ENCODE measurements around the gene LANCL1.

Gene LANCL1

GRCh38 chr2:210389856-210390255, 86.7 kb downstream of the LANCL1 start:
- peak overlapping the region; percentile 70 for H3K27ac ChIP-seq
- TF ChIP-seq, protein P1, sequence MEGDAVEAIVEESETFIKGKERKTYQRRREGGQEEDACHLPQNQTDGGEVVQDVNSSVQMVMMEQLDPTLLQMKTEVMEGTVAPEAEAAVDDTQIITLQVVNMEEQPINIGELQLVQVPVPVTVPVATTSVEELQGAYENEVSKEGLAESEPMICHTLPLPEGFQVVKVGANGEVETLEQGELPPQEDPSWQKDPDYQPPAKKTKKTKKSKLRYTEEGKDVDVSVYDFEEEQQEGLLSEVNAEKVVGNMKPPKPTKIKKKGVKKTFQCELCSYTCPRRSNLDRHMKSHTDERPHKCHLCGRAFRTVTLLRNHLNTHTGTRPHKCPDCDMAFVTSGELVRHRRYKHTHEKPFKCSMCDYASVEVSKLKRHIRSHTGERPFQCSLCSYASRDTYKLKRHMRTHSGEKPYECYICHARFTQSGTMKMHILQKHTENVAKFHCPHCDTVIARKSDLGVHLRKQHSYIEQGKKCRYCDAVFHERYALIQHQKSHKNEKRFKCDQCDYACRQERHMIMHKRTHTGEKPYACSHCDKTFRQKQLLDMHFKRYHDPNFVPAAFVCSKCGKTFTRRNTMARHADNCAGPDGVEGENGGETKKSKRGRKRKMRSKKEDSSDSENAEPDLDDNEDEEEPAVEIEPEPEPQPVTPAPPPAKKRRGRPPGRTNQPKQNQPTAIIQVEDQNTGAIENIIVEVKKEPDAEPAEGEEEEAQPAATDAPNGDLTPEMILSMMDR (conservative IDR thresholded peaks at IDR 0.05): no peak

- H3K27ac ChIP-seq: no peak overlapping the region
- TF ChIP-seq, protein P1 (conservative IDR thresholded peaks at IDR 0.05): no peak
Observed at GRCh38 chr2:210388148-210388547, 88.4 kb downstream of the LANCL1 start.

DNA sequence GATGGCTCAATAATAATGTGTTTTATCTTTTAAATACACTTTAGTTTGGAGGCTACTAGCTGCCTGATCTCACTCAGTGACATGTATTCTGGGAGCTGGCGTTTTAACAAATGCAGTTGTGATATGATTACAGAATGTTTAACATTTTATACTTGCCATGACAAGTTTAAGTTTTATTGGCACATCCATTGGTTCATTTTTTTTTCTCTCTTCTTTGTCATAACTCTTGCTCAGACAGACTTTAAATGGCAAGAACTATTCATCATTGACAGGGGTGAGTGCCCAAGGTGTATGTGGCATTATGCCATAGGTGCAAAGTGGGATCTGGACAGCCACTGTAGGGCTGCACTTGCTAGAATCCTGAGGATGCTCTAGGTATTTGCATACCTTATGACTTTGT, 89.5 kb downstream of the LANCL1 start:
- no peak overlapping the region for H3K27ac ChIP-seq
- TF ChIP-seq, protein P1 (conservative IDR thresholded peaks at IDR 0.05): no peak

All from VCaP (cell line).